HepG2 (cell line): ENCODE data around the gene ITGB2. TPM values are rescaled to one million over a fixed set of nuclear protein-coding genes. Genes with fewer than 3 reads are reported as not detected.

Experiments used
- ASH2L ChIP-seq: fragments of 300-600, 200-600 bp; sonication (generic); IDR thresholded peaks from 2 replicates; pipeline ENCODE4 v1.7.0; 2017; ENCODE audit warnings: low read depth, mild to moderate bottlenecking, moderate library complexity, mixed read lengths, low read length; ENCODE audit not compliant: insufficient read length
- ISL2 ChIP-seq: sonication (generic); formaldehyde crosslinking; IDR thresholded peaks from 2 replicates; pipeline ENCODE4 v1.5.0; 2020; ENCODE audit warnings: missing genetic modification reagents
- KAT2B ChIP-seq: fragments of 150-350 bp; IDR thresholded peaks from 2 replicates; pipeline ENCODE4 v1.6.1; 2014; ENCODE audit warnings: low read depth, low read length, borderline replicate concordance
- KMT2B ChIP-seq: IDR thresholded peaks from 2 replicates; pipeline ENCODE4 v1.6.1; 2016; ENCODE audit warnings: missing genetic modification reagents, missing compliant biosample characterization
- LCORL ChIP-seq, 2 experiments: fragments of 450-650 bp in 1 of 2; sonication (generic) in 1 of 2; formaldehyde crosslinking in 1 of 2; IDR thresholded peaks; 2 replicates each; pipeline versions ENCODE4 v1.5.0 to v1.6.1; 2017 to 2020; ENCODE audit warnings: antibody characterized with exemption in 1 of 2, missing genetic modification reagents in 1 of 2
- MIER3 ChIP-seq: IDR thresholded peaks from 2 replicates; pipeline ENCODE4 v1.6.1; 2016; ENCODE audit warnings: missing compliant biosample characterization, borderline replicate concordance
- NFKBIZ ChIP-seq: IDR thresholded peaks from 2 replicates; pipeline ENCODE4 v1.6.1; 2018; ENCODE audit warnings: missing genetic modification reagents, missing compliant biosample characterization
- NFYB ChIP-seq: sonication (generic); formaldehyde crosslinking; IDR thresholded peaks from 2 replicates; pipeline ENCODE4 v1.4.0; 2020; ENCODE audit warnings: missing genetic modification reagents
- PAF1 ChIP-seq: IDR thresholded peaks from 2 replicates; pipeline ENCODE4 v1.6.1; 2016; ENCODE audit warnings: missing genetic modification reagents, missing compliant biosample characterization
- PAWR ChIP-seq: sonication (generic); formaldehyde crosslinking; IDR thresholded peaks from 2 replicates; pipeline ENCODE4 v1.4.0; 2020; ENCODE audit warnings: missing genetic modification reagents, mild to moderate bottlenecking, borderline replicate concordance
- POLR2AphosphoS5 ChIP-seq: IDR thresholded peaks from 2 replicates; pipeline ENCODE4 v1.6.1; 2012; ENCODE audit warnings: low read depth, low read length
- POLR2G ChIP-seq: fragments of 200-400 bp; formaldehyde crosslinking; IDR thresholded peaks from 2 replicates; pipeline ENCODE4 v1.6.1; 2018; ENCODE audit warnings: mild to moderate bottlenecking, low read depth, low read length, moderate library complexity
- RARA ChIP-seq: IDR thresholded peaks from 2 replicates; pipeline ENCODE4 v1.6.1; 2016; ENCODE audit warnings: missing genetic modification reagents, missing compliant biosample characterization
- RELA ChIP-seq: sonication (generic); formaldehyde crosslinking; IDR thresholded peaks from 2 replicates; pipeline ENCODE4 v1.4.0; 2020; ENCODE audit warnings: missing genetic modification reagents
- SP2 ChIP-seq: sonication (generic); formaldehyde crosslinking; IDR thresholded peaks from 2 replicates; pipeline ENCODE4 v1.5.1; 2020; ENCODE audit warnings: mild to moderate bottlenecking, missing genetic modification reagents
- TARDBP ChIP-seq: sonication (generic); formaldehyde crosslinking; IDR thresholded peaks from 2 replicates; pipeline ENCODE4 v1.8.0; 2022; ENCODE audit warnings: mild to moderate bottlenecking, missing genetic modification reagents
- THAP11 ChIP-seq: IDR thresholded peaks from 2 replicates; pipeline ENCODE4 v1.6.1; 2016; ENCODE audit warnings: missing biosample characterization, missing genetic modification reagents
- ZFAT ChIP-seq: sonication (generic); formaldehyde crosslinking; conservative IDR thresholded peaks from 2 replicates; pipeline ENCODE4 v1.8.1; 2023; ENCODE audit warnings: missing genetic modification reagents, inconsistent platforms
- ZMYM2 ChIP-seq: sonication (generic); formaldehyde crosslinking; IDR thresholded peaks from 2 replicates; pipeline ENCODE4 v1.8.0; 2022; ENCODE audit warnings: mild to moderate bottlenecking, missing genetic modification reagents
- ZNF160 ChIP-seq: sonication (generic); formaldehyde crosslinking; IDR thresholded peaks from 2 replicates; pipeline ENCODE4 v1.8.0; 2022; ENCODE audit warnings: mild to moderate bottlenecking, inconsistent platforms, missing genetic modification reagents
- ZSCAN20 ChIP-seq: sonication (generic); formaldehyde crosslinking; IDR thresholded peaks from 2 replicates; pipeline ENCODE4 v1.4.0; 2020; ENCODE audit warnings: missing genetic modification reagents, mild to moderate bottlenecking, borderline replicate concordance
- ZSCAN30 ChIP-seq: sonication (generic); formaldehyde crosslinking; IDR thresholded peaks from 2 replicates; pipeline ENCODE4 v1.5.0; 2020; ENCODE audit warnings: mild to moderate bottlenecking, missing genetic modification reagents
- polyA plus RNA-seq, 8 experiments: library from polyadenylated mRNA; depleted of rRNA in 3 of 8; stranded (reverse) in 7 of 8; unstranded in 1 of 8; fragments of >200 nt; fragmentation: Illumina TruSeq in 4 of 8; extraction: Trizol in 4 of 8; gene quantifications; 2 replicates each; pipeline versions ENCODE4 v1.2.1 to v1.2.3, GENCODE V29; 2011 to 2016; ENCODE audit warnings: low read depth in 4 of 8, missing spikeins in 1 of 8, mixed read lengths in 1 of 8; ENCODE audit not compliant: insufficient read depth in 1 of 8
- total RNA-seq, 5 experiments: library from RNA; depleted of rRNA; stranded (reverse); fragments of >200 nt; fragmentation: Illumina TruSeq; extraction: Trizol; gene quantifications; 2 replicates each; pipeline ENCODE4 v1.2.3, GENCODE V29; 2016; ENCODE audit warnings: low read depth in 1 of 5
- TF ChIP-seq, protein P1 (sequence below), 2 experiments: sonication (generic) in 1 of 2; formaldehyde crosslinking in 1 of 2; IDR thresholded peaks; 2 replicates each; pipeline versions ENCODE4 v1.5.1 to v1.6.1; 2011 to 2020; ENCODE audit warnings: borderline replicate concordance in 1 of 2, low read depth in 1 of 2, low read length in 1 of 2, mild to moderate bottlenecking in 1 of 2, missing genetic modification reagents in 1 of 2, moderate library complexity in 1 of 2
- TF ChIP-seq, protein P2 (sequence below): IDR thresholded peaks from 2 replicates; pipeline ENCODE4 v1.6.1; 2016
- TF ChIP-seq, protein P3 (sequence below): sonication (generic); formaldehyde crosslinking; IDR thresholded peaks from 2 replicates; pipeline ENCODE4 v1.4.0; 2020; ENCODE audit warnings: missing genetic modification reagents, borderline replicate concordance

The ITGB2 gene
- total and polyA plus RNA-seq, 2 of the 13 experiments (the other 11 are each of a cell fraction or from before 2014, with no cell fraction given), result 4.2 to 18.0 TPM

DNA sequence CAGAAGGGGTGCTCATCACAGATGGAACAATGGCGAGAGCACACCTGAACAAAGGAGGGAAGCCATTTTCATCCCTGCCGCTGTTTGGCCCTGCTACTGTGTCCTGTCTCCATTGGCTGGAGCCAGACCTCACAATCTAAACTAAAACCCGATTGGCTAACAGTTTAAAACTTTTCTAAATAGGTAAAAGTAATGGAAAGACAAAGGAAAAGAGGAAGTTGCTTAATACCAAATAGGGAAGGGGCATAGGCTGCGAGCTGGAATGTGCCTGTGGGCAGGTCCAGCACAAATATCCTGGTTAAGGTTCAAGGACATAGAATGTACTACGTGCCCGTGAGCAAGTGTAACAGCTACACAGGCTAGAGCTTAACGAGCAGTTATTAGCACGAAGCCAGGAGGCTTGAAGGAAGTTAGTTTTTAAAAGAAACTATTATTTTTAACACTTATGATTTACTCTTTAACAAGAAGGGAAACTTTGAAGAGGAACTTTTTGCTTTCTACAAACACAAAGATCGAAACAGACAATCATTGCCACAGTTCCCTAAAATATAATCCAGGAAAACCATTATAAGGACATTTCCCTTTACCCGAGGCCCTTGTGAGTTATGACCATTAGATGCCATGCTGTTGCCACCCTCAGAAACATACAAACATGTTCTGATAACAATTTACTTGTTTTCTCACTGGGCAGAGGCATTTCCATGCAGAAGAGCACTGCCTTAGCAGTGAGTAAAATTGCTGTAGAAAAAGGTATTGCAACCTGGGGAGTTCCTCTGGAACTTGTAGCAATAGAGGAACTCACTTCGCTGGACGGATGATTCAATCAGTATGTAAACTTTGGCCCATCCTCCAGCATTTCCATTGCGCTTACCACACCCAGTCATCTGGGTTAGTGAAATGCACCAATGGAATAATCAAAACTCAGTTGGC, 42.4 kb downstream of the ITGB2 start (continued):
- TF ChIP-seq RARA (CRISPR knock-in tag), result peak; percentile 81
- no peak for TF ChIP-seq SP2
- TF ChIP-seq, protein P1, sequence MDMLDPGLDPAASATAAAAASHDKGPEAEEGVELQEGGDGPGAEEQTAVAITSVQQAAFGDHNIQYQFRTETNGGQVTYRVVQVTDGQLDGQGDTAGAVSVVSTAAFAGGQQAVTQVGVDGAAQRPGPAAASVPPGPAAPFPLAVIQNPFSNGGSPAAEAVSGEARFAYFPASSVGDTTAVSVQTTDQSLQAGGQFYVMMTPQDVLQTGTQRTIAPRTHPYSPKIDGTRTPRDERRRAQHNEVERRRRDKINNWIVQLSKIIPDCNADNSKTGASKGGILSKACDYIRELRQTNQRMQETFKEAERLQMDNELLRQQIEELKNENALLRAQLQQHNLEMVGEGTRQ (IDR thresholded peaks at IDR 0.05; ENCODE audit: low read depth, low read length), result no peak
- TF ChIP-seq, protein P1 (CRISPR knock-in tag; IDR thresholded peaks at IDR 0.05; ENCODE audit: borderline replicate concordance), result peak; percentile 25; the same call in 1 of the 2 replicates
- TF ChIP-seq PAWR (CRISPR knock-in tag), result no peak
- peak; percentile 56; the same call in 1 of the 2 replicates for TF ChIP-seq TARDBP
- TF ChIP-seq ZNF160, result no peak
- peak; percentile 68 for TF ChIP-seq THAP11 (CRISPR knock-in tag)
- no peak for TF ChIP-seq ZSCAN20 (CRISPR knock-in tag)
- peak; percentile 47 for TF ChIP-seq POLR2G
- TF ChIP-seq ISL2 (CRISPR knock-in tag), result peak; percentile 36; the same call in 1 of the 2 replicates
- TF ChIP-seq ZSCAN30 (CRISPR knock-in tag), result no peak
- TF ChIP-seq POLR2AphosphoS5, result peak; percentile 67
- TF ChIP-seq ASH2L, result peak; percentile 95
- TF ChIP-seq LCORL (IDR thresholded peaks at IDR 0.05), result no peak
- TF ChIP-seq LCORL (CRISPR knock-in tag; IDR thresholded peaks at IDR 0.05), result peak; percentile 59; the same call in 1 of the 2 replicates
- TF ChIP-seq NFYB (CRISPR knock-in tag), result peak; percentile 84
- TF ChIP-seq, protein P2, sequence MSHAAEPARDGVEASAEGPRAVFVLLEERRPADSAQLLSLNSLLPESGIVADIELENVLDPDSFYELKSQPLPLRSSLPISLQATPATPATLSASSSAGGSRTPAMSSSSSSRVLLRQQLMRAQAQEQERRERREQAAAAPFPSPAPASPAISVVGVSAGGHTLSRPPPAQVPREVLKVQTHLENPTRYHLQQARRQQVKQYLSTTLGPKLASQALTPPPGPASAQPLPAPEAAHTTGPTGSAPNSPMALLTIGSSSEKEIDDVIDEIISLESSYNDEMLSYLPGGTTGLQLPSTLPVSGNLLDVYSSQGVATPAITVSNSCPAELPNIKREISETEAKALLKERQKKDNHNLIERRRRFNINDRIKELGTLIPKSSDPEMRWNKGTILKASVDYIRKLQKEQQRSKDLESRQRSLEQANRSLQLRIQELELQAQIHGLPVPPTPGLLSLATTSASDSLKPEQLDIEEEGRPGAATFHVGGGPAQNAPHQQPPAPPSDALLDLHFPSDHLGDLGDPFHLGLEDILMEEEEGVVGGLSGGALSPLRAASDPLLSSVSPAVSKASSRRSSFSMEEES (CRISPR knock-in tag), result peak; percentile 63
- TF ChIP-seq PAF1, result no peak
- no peak for TF ChIP-seq KMT2B (CRISPR knock-in tag)
- peak; percentile 48; the same call in 1 of the 2 replicates for TF ChIP-seq NFKBIZ (CRISPR knock-in tag)
- no peak for TF ChIP-seq ZFAT (CRISPR knock-in tag)
- TF ChIP-seq RELA (CRISPR knock-in tag), result no peak
- no peak for TF ChIP-seq ZMYM2 (CRISPR knock-in tag)
- TF ChIP-seq, protein P3, sequence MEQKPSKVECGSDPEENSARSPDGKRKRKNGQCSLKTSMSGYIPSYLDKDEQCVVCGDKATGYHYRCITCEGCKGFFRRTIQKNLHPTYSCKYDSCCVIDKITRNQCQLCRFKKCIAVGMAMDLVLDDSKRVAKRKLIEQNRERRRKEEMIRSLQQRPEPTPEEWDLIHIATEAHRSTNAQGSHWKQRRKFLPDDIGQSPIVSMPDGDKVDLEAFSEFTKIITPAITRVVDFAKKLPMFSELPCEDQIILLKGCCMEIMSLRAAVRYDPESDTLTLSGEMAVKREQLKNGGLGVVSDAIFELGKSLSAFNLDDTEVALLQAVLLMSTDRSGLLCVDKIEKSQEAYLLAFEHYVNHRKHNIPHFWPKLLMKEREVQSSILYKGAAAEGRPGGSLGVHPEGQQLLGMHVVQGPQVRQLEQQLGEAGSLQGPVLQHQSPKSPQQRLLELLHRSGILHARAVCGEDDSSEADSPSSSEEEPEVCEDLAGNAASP (CRISPR knock-in tag), result peak; percentile 61; the same call in 1 of the 2 replicates
- TF ChIP-seq MIER3, result 0 out of 2 replicates have a peak, but pooled peaks have one; percentile 12
- no peak for TF ChIP-seq KAT2B
